CD14-positive monocyte (primary cell): Measurements from ENCODE around the gene DPM1. TPM values are rescaled to one million over a fixed set of nuclear protein-coding genes. Genes with fewer than 3 reads are reported as not detected.

Experiments
- DNase-seq, 3 donors: peaks; one replicate each; pipeline ENCODE4 v3.0.0-alpha.2; 2011 to 2022
- H2AFZ ChIP-seq: 2 replicates; pipeline ENCODE4 v1.6.0; 2012; ENCODE audit warnings: mild to moderate bottlenecking, low read depth, low read length, inconsistent platforms; ENCODE audit not compliant: insufficient read depth, poor library complexity, severe bottlenecking
- H3K27ac ChIP-seq, 2 donors: 1 replicate in 1 of 2; 2 replicates in 1 of 2; pipeline ENCODE4 v1.5.1; 2012 to 2013; ENCODE audit warnings: low read length in 2 of 2, control low read depth in 1 of 2, inconsistent platforms in 1 of 2, low read depth in 1 of 2, mild to moderate bottlenecking in 1 of 2
- H3K27me3 ChIP-seq, 2 donors: one replicate each; pipeline versions ENCODE4 v1.6.0 to v1.6.1; 2011 to 2013; ENCODE audit warnings: low read length in 2 of 2; ENCODE audit not compliant: control insufficient read depth in 2 of 2, insufficient read depth in 2 of 2
- H3K36me3 ChIP-seq, 2 donors: replicated peaks in 1 of 2; 1 replicate in 1 of 2; 2 replicates in 1 of 2; pipeline versions ENCODE4 v1.5.1 to v1.6.1; 2012 to 2013; ENCODE audit warnings: low read length in 2 of 2, control low read depth in 1 of 2, inconsistent platforms in 1 of 2, mild to moderate bottlenecking in 1 of 2; ENCODE audit not compliant: insufficient read depth in 2 of 2, control insufficient read depth in 1 of 2
- H3K4me1 ChIP-seq, 2 donors: 1 replicate in 1 of 2; 2 replicates in 1 of 2; pipeline versions ENCODE4 v1.5.1 to v1.6.1; 2012 to 2013; ENCODE audit warnings: low read length in 2 of 2, control low read depth in 1 of 2, inconsistent platforms in 1 of 2, mild to moderate bottlenecking in 1 of 2, moderate library complexity in 1 of 2; ENCODE audit not compliant: insufficient read depth in 2 of 2, control insufficient read depth in 1 of 2
- H3K4me2 ChIP-seq: replicated peaks from 2 replicates; pipeline ENCODE3; 2012; ENCODE audit warnings: low read length, moderate library complexity, mild to moderate bottlenecking; ENCODE audit not compliant: poor library complexity, severe bottlenecking; ENCODE audit errors: extremely low read depth
- H3K4me3 ChIP-seq, 3 experiments: fragments of 200-600 bp in 1 of 3; sonication (generic) in 1 of 3; replicated peaks in 1 of 3; 1 replicate in 2 of 3; 2 replicates in 1 of 3; pipeline ENCODE4 v1.5.1; 2011 to 2013; ENCODE audit warnings: low read length in 3 of 3, mild to moderate bottlenecking in 3 of 3, control low read depth in 2 of 3, low read depth in 2 of 3, inconsistent platforms in 1 of 3, moderate library complexity in 1 of 3
- H3K79me2 ChIP-seq: 2 replicates; pipeline ENCODE4 v1.6.0; 2012; ENCODE audit warnings: mild to moderate bottlenecking, control low read depth, inconsistent platforms, low read length, moderate library complexity; ENCODE audit not compliant: insufficient read depth
- H3K9ac ChIP-seq: 2 replicates; pipeline ENCODE4 v1.6.0; 2017; ENCODE audit warnings: low read length, mild to moderate bottlenecking; ENCODE audit not compliant: insufficient read depth, poor library complexity, severe bottlenecking
- H3K9me3 ChIP-seq, 2 donors: replicated peaks in 1 of 2; 1 replicate in 1 of 2; 2 replicates in 1 of 2; pipeline versions ENCODE4 v1.5.1 to v1.6.1; 2012 to 2013; ENCODE audit warnings: low read length in 2 of 2, control low read depth in 1 of 2; ENCODE audit not compliant: control insufficient read depth in 1 of 2, insufficient read depth in 1 of 2
- H4K20me1 ChIP-seq: 2 replicates; pipeline ENCODE4 v1.6.0; 2012; ENCODE audit warnings: mild to moderate bottlenecking, low read length, control low read depth, moderate library complexity; ENCODE audit not compliant: insufficient read depth
- H3K27ac Mint-ChIP-seq, 7 donors: one replicate each; pipeline ENCODE4 v1.8.0; 2020; ENCODE audit warnings: mild to moderate bottlenecking in 7 of 7, mixed read lengths in 7 of 7, moderate library complexity in 6 of 7, inconsistent platforms in 2 of 7
- H3K27me3 Mint-ChIP-seq, 3 donors: one replicate each; pipeline ENCODE4 v1.8.0; 2021 to 2022; ENCODE audit warnings: low read depth in 3 of 3, mild to moderate bottlenecking in 3 of 3, mixed read lengths in 3 of 3, moderate library complexity in 3 of 3, inconsistent platforms in 1 of 3
- H3K36me3 Mint-ChIP-seq, 2 donors: one replicate each; pipeline ENCODE4 v1.8.0; 2020; ENCODE audit warnings: mixed read lengths in 2 of 2, inconsistent platforms in 1 of 2, mild to moderate bottlenecking in 1 of 2
- H3K4me1 Mint-ChIP-seq: one replicate; pipeline ENCODE4 v1.8.0; 2020; ENCODE audit warnings: mild to moderate bottlenecking, mixed read lengths
- H3K4me3 Mint-ChIP-seq, 2 donors: one replicate each; pipeline ENCODE4 v1.8.0; 2020; ENCODE audit warnings: mild to moderate bottlenecking in 2 of 2, mixed read lengths in 2 of 2, moderate library complexity in 1 of 2
- H3K9me3 Mint-ChIP-seq, 7 donors: one replicate each; pipeline ENCODE4 v1.8.0; 2020 to 2022; ENCODE audit warnings: mixed read lengths in 7 of 7, mild to moderate bottlenecking in 6 of 7, moderate library complexity in 6 of 7, inconsistent platforms in 2 of 7
- WGBS: methylation state at CpG from one replicate; pipeline ENCODE4 v1.1.5; 2013; ENCODE audit warnings: missing lambda C conversion rate; ENCODE audit not compliant: insufficient coverage; 5-methylcytosine and 5-hydroxymethylcytosine counted together
- intact Hi-C, 2 donors: fragments of 100-400 bp; cut with micrococcal nuclease; formaldehyde crosslinking; loops; one replicate each; pipeline versions ENCODE4 v1.15.0 to v1.15.1; 2023
- polyA plus RNA-seq, 3 donors: library from polyadenylated mRNA; depleted of rRNA in 1 of 3; unstranded in 2 of 3; stranded (reverse) in 1 of 3; fragments of 300-500 nt in 2 of 3; fragments of >200 nt in 1 of 3; fragmentation: Illumina TruSeq in 2 of 3; gene quantifications; 1 replicate in 2 of 3; 2 replicates in 1 of 3; pipeline ENCODE4 v1.2.3, GENCODE V29; 2012 to 2021
- TF ChIP-seq, protein P1 (sequence below): fragments of 200-600 bp; IDR thresholded peaks from one replicate; pipeline ENCODE4 v1.8.0; 2022; ENCODE audit warnings: antibody characterized with exemption, mild to moderate bottlenecking

Gene DPM1
- polyA plus RNA-seq, 3 donors = 19.1 to 55.1 (median 50.9) TPM

DNA sequence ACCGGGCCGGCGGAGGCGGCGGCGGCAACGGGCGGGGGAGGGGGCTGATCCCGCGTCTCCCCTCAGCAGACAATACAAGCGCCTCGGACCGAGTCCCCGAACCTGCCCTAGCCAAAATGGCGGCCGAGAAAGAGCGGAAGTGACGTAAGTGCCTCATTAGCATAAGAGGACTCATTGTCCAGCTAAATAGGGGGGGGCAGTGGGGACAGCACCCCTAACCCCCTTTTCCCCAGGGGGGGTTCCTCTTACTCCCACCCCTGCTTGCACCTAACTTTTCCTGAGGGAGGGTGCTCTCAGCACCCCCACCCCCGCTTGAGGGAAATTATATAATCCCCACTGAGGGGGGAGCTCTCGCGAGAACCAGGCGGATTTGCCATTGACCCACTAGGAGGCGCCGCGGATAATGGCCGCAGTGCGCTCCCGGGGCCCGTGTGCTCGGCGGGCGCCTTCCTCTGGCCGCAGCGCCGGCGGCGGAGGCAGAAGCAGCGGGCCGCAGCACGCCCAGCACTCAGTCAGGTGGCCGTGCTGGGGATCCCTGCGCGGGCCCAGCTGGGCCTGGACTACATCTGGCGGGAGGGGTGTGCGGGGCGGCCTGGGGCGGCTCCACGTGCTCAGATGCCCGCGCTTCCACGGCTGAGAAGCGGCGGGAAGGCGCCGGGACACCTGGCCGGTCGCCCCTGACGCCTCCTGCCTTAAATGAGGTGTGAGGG is 26.9 kb downstream of the DPM1 start, which contains the start of gene ADNP:
Gene ADNP (minus strand): TSS at position 132 of the 710 bp plus-strand sequence. CDS start 27,441 bp downstream, outside the sequence.
- H4K20me1 ChIP-seq = peaks cover 33% of the 10 kb centered on the region
- WGBS = 1% methylated on average over 54 of the region's 58 CpGs
- peak within 1 kb of the TSS; percentile 96 to 98 for H3K27ac ChIP-seq
- peaks cover 38% of the 10 kb centered on the region for H3K4me1 Mint-ChIP-seq
- peak within 1 kb of the TSS; percentile 76 to 95 (median 83) for H3K4me3 ChIP-seq
- intact Hi-C loops = loop anchor here (1.0 to 10.0 kb wide), 2 partner anchors 27 to 137 kb away; partner anchors contain the start of genes DPM1 (in 2 of the 2), MOCS3 (in 2 of the 2) and BCAS4 (in 1 of the 2)
- H3K4me2 ChIP-seq = peak within 1 kb of the TSS; percentile 79
- H2AFZ ChIP-seq = peak within 1 kb of the TSS; percentile 81
- H3K9me3 Mint-ChIP-seq = no peaks in the 10 kb centered on the region
- peaks cover 32 to 47% of the 10 kb centered on the region in 2 donors for H3K36me3 Mint-ChIP-seq
- H3K9me3 ChIP-seq = no peaks in the 10 kb centered on the region
- H3K9ac ChIP-seq = peak within 1 kb of the TSS; percentile 94
- H3K4me1 ChIP-seq = peaks cover 23 to 43% of the 10 kb centered on the region in 2 donors
- H3K27me3 ChIP-seq = no peaks in the 10 kb centered on the region
- peak within 1 kb of the TSS; percentile 85 to 91 for H3K4me3 Mint-ChIP-seq
- TF ChIP-seq, protein P1, sequence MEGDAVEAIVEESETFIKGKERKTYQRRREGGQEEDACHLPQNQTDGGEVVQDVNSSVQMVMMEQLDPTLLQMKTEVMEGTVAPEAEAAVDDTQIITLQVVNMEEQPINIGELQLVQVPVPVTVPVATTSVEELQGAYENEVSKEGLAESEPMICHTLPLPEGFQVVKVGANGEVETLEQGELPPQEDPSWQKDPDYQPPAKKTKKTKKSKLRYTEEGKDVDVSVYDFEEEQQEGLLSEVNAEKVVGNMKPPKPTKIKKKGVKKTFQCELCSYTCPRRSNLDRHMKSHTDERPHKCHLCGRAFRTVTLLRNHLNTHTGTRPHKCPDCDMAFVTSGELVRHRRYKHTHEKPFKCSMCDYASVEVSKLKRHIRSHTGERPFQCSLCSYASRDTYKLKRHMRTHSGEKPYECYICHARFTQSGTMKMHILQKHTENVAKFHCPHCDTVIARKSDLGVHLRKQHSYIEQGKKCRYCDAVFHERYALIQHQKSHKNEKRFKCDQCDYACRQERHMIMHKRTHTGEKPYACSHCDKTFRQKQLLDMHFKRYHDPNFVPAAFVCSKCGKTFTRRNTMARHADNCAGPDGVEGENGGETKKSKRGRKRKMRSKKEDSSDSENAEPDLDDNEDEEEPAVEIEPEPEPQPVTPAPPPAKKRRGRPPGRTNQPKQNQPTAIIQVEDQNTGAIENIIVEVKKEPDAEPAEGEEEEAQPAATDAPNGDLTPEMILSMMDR = peak; percentile 80
- H3K79me2 ChIP-seq = peaks cover 41% of the 10 kb centered on the region
- H3K27me3 Mint-ChIP-seq = no peaks in the 10 kb centered on the region
- H3K36me3 ChIP-seq = peaks cover 29 to 51% of the 10 kb centered on the region in 2 donors
- H3K27ac Mint-ChIP-seq = peak within 1 kb of the TSS; percentile 95 to 99 (median 98)
- DNase-seq = peak; percentile 94 to 97 (median 94)

DNA sequence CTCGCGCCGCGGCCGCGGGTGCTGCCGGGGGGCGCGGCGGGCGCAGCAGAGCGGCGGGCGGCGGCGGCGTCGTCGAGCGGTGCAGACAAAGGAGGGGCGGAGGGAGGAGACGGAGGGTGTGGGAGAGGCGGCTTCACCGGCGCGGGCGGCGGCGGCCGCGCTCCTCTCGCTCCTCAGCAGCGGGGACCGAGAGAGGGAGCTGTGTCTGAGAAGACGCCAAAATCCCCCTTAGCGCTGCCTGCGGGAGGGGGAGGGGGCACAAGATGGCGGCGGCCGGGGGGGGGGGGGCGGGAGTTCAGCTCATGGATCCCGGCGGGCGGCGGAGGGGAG is 27.4 kb downstream of the DPM1 start:
- Histone ChIP-seq H3K4me2 (peak overlapping the region; percentile 23), H3K4me1 (peaks cover 23 to 43% of the 10 kb centered on the region in 2 donors), H3K27ac (peak overlapping the region; percentile 96 to 98), H3K36me3 (peaks cover 24 to 48% of the 10 kb centered on the region in 2 donors), H3K9ac (peak overlapping the region; percentile 94), H3K79me2 (peaks cover 46% of the 10 kb centered on the region), H3K4me3 (peak overlapping the region; percentile 64 to 76 (median 76)), H2AFZ (peak overlapping the region; percentile 81), H3K9me3 (no peaks in the 10 kb centered on the region), H4K20me1 (peaks cover 39% of the 10 kb centered on the region), H3K27me3 (no peaks in the 10 kb centered on the region)
- Mint-ChIP-seq H3K4me1 (peaks cover 38% of the 10 kb centered on the region), H3K9me3 (no peaks in the 10 kb centered on the region), H3K27ac (peak overlapping the region; percentile 83 to 99 (median 98)), H3K36me3 (peaks cover 27 to 43% of the 10 kb centered on the region in 2 donors), H3K4me3 (peak overlapping the region; percentile 79 to 84), H3K27me3 (no peaks in the 10 kb centered on the region)
- intact Hi-C loops = loop anchor here (1.0 to 10.0 kb wide), 2 partner anchors 27 to 136 kb away; partner anchors contain the start of genes DPM1 (in 2 of the 2), MOCS3 (in 2 of the 2) and BCAS4 (in 1 of the 2)
- TF ChIP-seq, protein P1 = no peak
- WGBS = 0% methylated on average over 9 of the region's 45 CpGs
- DNase-seq = no peak
